Thyroid gland (tissue), 4 donors: ENCODE measurements around the gene CDH26. TPM values are rescaled to one million over a fixed set of nuclear protein-coding genes. Genes with fewer than 3 reads are reported as not detected.

Experiments used
- DNase-seq, 2 donors: peaks; one replicate each; pipeline ENCODE4 v3.0.0-alpha.2; 2019
- H3K27ac ChIP-seq, 3 donors: fragments of 200-600 bp; sonication (generic); 1 replicate in 2 of 3; 2 replicates in 1 of 3; pipeline ENCODE4 v1.5.1; 2016 to 2019; ENCODE audit warnings: mild to moderate bottlenecking in 1 of 3, moderate library complexity in 1 of 3
- H3K27me3 ChIP-seq: fragments of 200-600 bp; sonication (generic); one replicate; pipeline ENCODE4 v1.5.1; 2019
- H3K36me3 ChIP-seq, 2 donors: fragments of 200-600 bp; sonication (generic); one replicate each; pipeline ENCODE4 v1.5.1; 2016 to 2019
- H3K4me1 ChIP-seq, 2 donors: fragments of 200-600 bp; sonication (generic); one replicate each; pipeline ENCODE4 v1.5.1; 2017 to 2019
- H3K4me3 ChIP-seq, 3 donors: fragments of 200-600 bp; sonication (generic); replicated peaks in 1 of 3; 1 replicate in 2 of 3; 2 replicates in 1 of 3; pipeline ENCODE4 v1.5.1; 2016; ENCODE audit warnings: mild to moderate bottlenecking in 1 of 3
- H3K9me3 ChIP-seq: fragments of 200-600 bp; sonication (generic); one replicate; pipeline ENCODE4 v1.5.1; 2017
- CTCF ChIP-seq, 6 experiments: fragments of 200-600 bp in 3 of 6; fragments of 450-650 bp in 3 of 6; sonication (generic) in 3 of 6; IDR thresholded peaks; one replicate each; pipeline ENCODE4 v1.5.1; 2016 to 2019; ENCODE audit warnings: antibody characterized with exemption in 6 of 6, mild to moderate bottlenecking in 2 of 6, inconsistent platforms in 1 of 6, moderate library complexity in 1 of 6
- POLR2A ChIP-seq, 2 donors: fragments of 450-650 bp; IDR thresholded peaks; one replicate each; pipeline ENCODE4 v1.6.1; 2017; ENCODE audit warnings: antibody characterized with exemption in 2 of 2, mild to moderate bottlenecking in 2 of 2, moderate library complexity in 1 of 2
- WGBS, 2 donors: methylation state at CpG; one replicate each; pipeline ENCODE4 v1.1.5; 2017; 5-methylcytosine and 5-hydroxymethylcytosine counted together
- intact Hi-C: fragments of 100-400 bp; cut with DNase I; formaldehyde crosslinking; loops from one replicate; pipeline ENCODE4 v1.15.1; 2023
- total RNA-seq, 4 donors: library from RNA; depleted of rRNA; stranded (reverse); fragments of >200 nt; gene quantifications; one replicate each; pipeline ENCODE4 v1.2.3, GENCODE V29; 2016

Gene CDH26
- total RNA-seq, 4 donors from 2014 or later, result 0.56 to 2.5 (median 1.5) TPM

- Histone ChIP-seq H3K27ac (no peak overlapping the region), H3K9me3 (no peaks in the 10 kb centered on the region), H3K36me3 (no peaks in the 10 kb centered on the region), H3K4me1 (peaks cover 20 to 31% of the 10 kb centered on the region in 2 donors), H3K4me3 (no peak overlapping the region), H3K27me3 (no peaks in the 10 kb centered on the region)
- intact Hi-C loops, result no loop called here
- DNase-seq, result no peak
- 75 to 88% methylated on average over 3 of the region's 3 CpGs for WGBS, 2 donors
- no peak for TF ChIP-seq POLR2A (IDR thresholded peaks at IDR 0.05)
- TF ChIP-seq CTCF (IDR thresholded peaks at IDR 0.05), result no peak
Observed at GRCh38 chr20:59937150-59937549, 21.1 kb upstream of the CDH26 start.

- Histone ChIP-seq H3K4me3 (no peak overlapping the region), H3K9me3 (no peaks in the 10 kb centered on the region), H3K4me1 (peaks cover 19 to 29% of the 10 kb centered on the region in 2 donors), H3K27ac (no peak overlapping the region), H3K36me3 (peaks cover 0 to 5% of the 10 kb centered on the region in 2 donors), H3K27me3 (no peaks in the 10 kb centered on the region)
- intact Hi-C loops, result no loop called here
- DNase-seq, result no peak
- TF ChIP-seq POLR2A (IDR thresholded peaks at IDR 0.05) (no peak), CTCF (IDR thresholded peaks at IDR 0.05) (no peak)
- 90 to 91% methylated on average over 4 of the region's 4 CpGs for WGBS, 2 donors
Observed at GRCh38 chr20:59938221-59938620, 20.0 kb upstream of the CDH26 start.

- TF ChIP-seq POLR2A (IDR thresholded peaks at IDR 0.05) (no peak), CTCF (IDR thresholded peaks at IDR 0.05) (no peak)
- DNase-seq, result peak; percentile 59 to 61
- H3K36me3 ChIP-seq, result peaks cover 3 to 5% of the 10 kb centered on the region in 2 donors
- peaks cover 17 to 25% of the 10 kb centered on the region in 2 donors for H3K4me1 ChIP-seq
- no peak overlapping the region for H3K4me3 ChIP-seq
- 75 to 80% methylated on average over 7 of the region's 7 CpGs for WGBS, 2 donors
- no peaks in the 10 kb centered on the region for H3K9me3 ChIP-seq
- intact Hi-C loops, result no loop called here
- no peaks in the 10 kb centered on the region for H3K27me3 ChIP-seq
- H3K27ac ChIP-seq, result no peak overlapping the region
Observed at GRCh38 chr20:59938696-59939051, 19.5 kb upstream of the CDH26 start.

GRCh38 chr20:59939052-59939878 lies 19.0 kb upstream of the CDH26 start:
- Histone ChIP-seq H3K36me3 (peaks cover 9 to 11% of the 10 kb centered on the region in 2 donors), H3K4me1 (peaks cover 17 to 25% of the 10 kb centered on the region in 2 donors), H3K27ac (peak overlapping the region; percentile 91 to 93 (median 92)), H3K9me3 (no peaks in the 10 kb centered on the region), H3K4me3 (peak overlapping the region; percentile 67 to 81 (median 70)), H3K27me3 (no peaks in the 10 kb centered on the region)
- WGBS, 2 donors, result 66 to 92% methylated on average over 27 to 43 of the region's 104 CpGs
- no peak for TF ChIP-seq POLR2A (IDR thresholded peaks at IDR 0.05)
- no peak for TF ChIP-seq CTCF (IDR thresholded peaks at IDR 0.05)
- peak in 1 of 2 donors; percentile 20 for DNase-seq
- intact Hi-C loops, result no loop called here

GRCh38 chr20:59939879-59940128 lies 18.4 kb upstream of the CDH26 start:
- H3K27me3 ChIP-seq, result no peaks in the 10 kb centered on the region
- H3K9me3 ChIP-seq, result no peaks in the 10 kb centered on the region
- intact Hi-C loops, result no loop called here
- H3K36me3 ChIP-seq, result peaks cover 14 to 16% of the 10 kb centered on the region in 2 donors
- DNase-seq, result peak; percentile 39 to 44
- peak overlapping the region; percentile 91 to 93 (median 92) for H3K27ac ChIP-seq
- WGBS, 2 donors, result 0 to 2% methylated on average over 1 to 12 of the region's 24 CpGs
- TF ChIP-seq CTCF (IDR thresholded peaks at IDR 0.05) (no peak), POLR2A (IDR thresholded peaks at IDR 0.05) (no peak)
- peaks cover 17 to 25% of the 10 kb centered on the region in 2 donors for H3K4me1 ChIP-seq
- H3K4me3 ChIP-seq, result peak overlapping the region; percentile 67 to 81 (median 70)
